HEK293 (cell line): ENCODE data around the gene MAD2L2.
A peak's percentile ranks its signal among the peaks of the same experiment; 100 is the strongest.

Experiments
- CTCF ChIA-PET: fragments of 350-600 bp; formaldehyde crosslinking; extraction: SDS; loops from one replicate; lab custom pipeline; 2021; ENCODE audit warnings: antibody characterized with exemption; lab: Yijun Ruan, JAX
- POLR2A ChIA-PET: fragments of 300-600 bp; formaldehyde crosslinking; extraction: SDS; loops from one replicate; lab custom pipeline; 2020; ENCODE audit warnings: antibody characterized with exemption, inconsistent platforms; lab: Yijun Ruan, JAX
- H3K27ac ChIP-seq: fragments of 200-500 bp; sonication (Bioruptor generic); 2 replicates; pipeline ENCODE4 v1.5.1; 2014; ENCODE audit warnings: low read depth, low read length, control low read depth, inconsistent platforms; ENCODE audit errors: extremely low read depth
- H3K36me3 ChIP-seq, 2 experiments: fragments of 200-500 bp in 1 of 2; sonication (Bioruptor generic) in 1 of 2; 1 replicate in 1 of 2; 2 replicates in 1 of 2; pipeline ENCODE4 v1.5.1; 2014 to 2017; ENCODE audit warnings: inconsistent platforms in 2 of 2, low read length in 2 of 2; ENCODE audit not compliant: control insufficient read depth in 2 of 2, insufficient read depth in 1 of 2
- H3K4me1 ChIP-seq: fragments of 200-500 bp; sonication (Bioruptor generic); 2 replicates; pipeline ENCODE4 v1.5.1; 2014; ENCODE audit warnings: mild to moderate bottlenecking, low read length, inconsistent platforms; ENCODE audit not compliant: control insufficient read depth, insufficient read depth
- H3K4me3 ChIP-seq: 2 replicates; pipeline ENCODE4 v1.5.1; 2011; ENCODE audit warnings: low read depth, mild to moderate bottlenecking, control low read depth, low read length, moderate library complexity
- H3K9me3 ChIP-seq: fragments of 200-500 bp; sonication (Bioruptor generic); 2 replicates; pipeline ENCODE4 v1.5.1; 2014; ENCODE audit warnings: low read depth, low read length, inconsistent platforms; ENCODE audit not compliant: control insufficient read depth, insufficient read depth
- BCL11B ChIP-seq: fragments of 450-650 bp; formaldehyde crosslinking; IDR thresholded peaks from 2 replicates; pipeline ENCODE4 v1.5.1; 2016; ENCODE audit warnings: low read depth, missing biosample characterization, missing genetic modification characterization
- BCL6B ChIP-seq: fragments of 450-650 bp; formaldehyde crosslinking; IDR thresholded peaks from 2 replicates; pipeline ENCODE4 v1.5.1; 2017; ENCODE audit warnings: missing biosample characterization, missing genetic modification characterization
- EGR2 ChIP-seq: fragments of 450-650 bp; formaldehyde crosslinking; IDR thresholded peaks from 2 replicates; pipeline ENCODE4 v1.5.1; 2016; ENCODE audit warnings: low read depth, missing biosample characterization, missing genetic modification characterization
- GLIS1 ChIP-seq: fragments of 450-650 bp; formaldehyde crosslinking; IDR thresholded peaks from 2 replicates; pipeline ENCODE4 v1.5.1; 2016; ENCODE audit warnings: missing biosample characterization, missing genetic modification characterization
- GLIS2 ChIP-seq: fragments of 450-650 bp; formaldehyde crosslinking; IDR thresholded peaks from 2 replicates; pipeline ENCODE4 v1.5.1; 2016; ENCODE audit warnings: missing biosample characterization, missing genetic modification characterization
- INSM2 ChIP-seq: fragments of 450-650 bp; formaldehyde crosslinking; IDR thresholded peaks from 2 replicates; pipeline ENCODE4 v1.5.1; 2016; ENCODE audit warnings: missing biosample characterization, missing genetic modification characterization
- KLF8 ChIP-seq: fragments of 450-650 bp; formaldehyde crosslinking; IDR thresholded peaks from 2 replicates; pipeline ENCODE4 v1.5.1; 2016; ENCODE audit warnings: missing biosample characterization, missing genetic modification characterization
- PATZ1 ChIP-seq: fragments of 450-650 bp; formaldehyde crosslinking; IDR thresholded peaks from 2 replicates; pipeline ENCODE4 v1.5.1; 2016; ENCODE audit warnings: missing biosample characterization, missing genetic modification characterization
- SP3 ChIP-seq: fragments of 450-650 bp; formaldehyde crosslinking; IDR thresholded peaks from 2 replicates; pipeline ENCODE4 v1.5.1; 2016; ENCODE audit warnings: missing biosample characterization, missing genetic modification characterization
- ZNF146 ChIP-seq: fragments of 450-650 bp; formaldehyde crosslinking; IDR thresholded peaks from 2 replicates; pipeline ENCODE4 v1.5.1; 2016; ENCODE audit warnings: missing biosample characterization, missing genetic modification characterization
- ZNF19 ChIP-seq: fragments of 450-650 bp; formaldehyde crosslinking; IDR thresholded peaks from 2 replicates; pipeline ENCODE4; 2016; ENCODE audit warnings: missing biosample characterization, missing genetic modification characterization, low read depth
- ZNF23 ChIP-seq: fragments of 450-650 bp; formaldehyde crosslinking; IDR thresholded peaks from 2 replicates; pipeline ENCODE4 v1.5.1; 2016; ENCODE audit warnings: missing biosample characterization, missing genetic modification characterization, borderline replicate concordance
- ZNF239 ChIP-seq: fragments of 450-650 bp; formaldehyde crosslinking; IDR thresholded peaks from 2 replicates; pipeline ENCODE4 v1.5.1; 2016; ENCODE audit warnings: missing biosample characterization, missing genetic modification characterization
- ZNF398 ChIP-seq: fragments of 450-650 bp; formaldehyde crosslinking; IDR thresholded peaks from 2 replicates; pipeline ENCODE4 v1.5.1; 2017; ENCODE audit warnings: missing biosample characterization, missing genetic modification characterization
- ZNF510 ChIP-seq: fragments of 450-650 bp; formaldehyde crosslinking; IDR thresholded peaks from 2 replicates; pipeline ENCODE4 v1.5.1; 2018; ENCODE audit warnings: mild to moderate bottlenecking, missing genetic modification characterization, missing biosample characterization; ENCODE audit not compliant: insufficient replicate concordance

Gene MAD2L2

GRCh38 chr1:11654939-11655808 lies 25.8 kb downstream of the MAD2L2 start (continued):
- TF ChIP-seq ZNF23 (tag by site-specific recombination) (no peak), EGR2 (tag by site-specific recombination) (peak; percentile 40; the same call in 1 of the 2 replicates), INSM2 (tag by site-specific recombination) (no peak), BCL11B (tag by site-specific recombination) (no peak)

- POLR2A ChIA-PET: interaction anchor here (0.6 to 1.5 kb wide), 3 partner anchors 9 to 351 kb away, joined by 3 to 13 read pairs (median 5); partner anchors contain the start of gene FBXO6
- no peaks in the 10 kb centered on the region for H3K9me3 ChIP-seq
- TF ChIP-seq ZNF510 (tag by site-specific recombination): no peak
- peak; percentile 44; the same call in 1 of the 2 replicates for TF ChIP-seq GLIS2 (tag by site-specific recombination)
- no peak for TF ChIP-seq INSM2 (tag by site-specific recombination)
- TF ChIP-seq SP3 (tag by site-specific recombination): 0 out of 2 replicates have a peak, but pooled peaks have one; percentile 31
- TF ChIP-seq GLIS1 (tag by site-specific recombination): 0 out of 2 replicates have a peak, but pooled peaks have one; percentile 27
- TF ChIP-seq ZNF19: no peak
- no peak for TF ChIP-seq BCL6B (tag by site-specific recombination)
- no peak for TF ChIP-seq ZNF146 (tag by site-specific recombination)
- no peak for TF ChIP-seq ZNF239 (tag by site-specific recombination)
- TF ChIP-seq ZNF398: peak; percentile 67; the same call in 1 of the 2 replicates
- peak; percentile 59 for TF ChIP-seq KLF8
- peak; percentile 63 for TF ChIP-seq PATZ1 (tag by site-specific recombination)
- TF ChIP-seq, all 188 proteins: peak for 6
- peak within 1 kb of the TSS; percentile 65 for H3K4me3 ChIP-seq
- H3K27ac ChIP-seq: no peak within 1 kb of the TSS
- H3K4me1 ChIP-seq: no peaks in the 10 kb centered on the region
- CTCF ChIA-PET: interaction anchor here (0.7 to 1.9 kb wide), 5 partner anchors 10 to 140 kb away, joined by 3 to 15 read pairs (median 7); partner anchors contain the start of gene FBXO6
- H3K36me3 ChIP-seq: peaks cover 5 to 35% of the 10 kb centered on the region in 2 experiments; a peak in 2 of 3 replicates
Observed at GRCh38 chr1:11654137-11654938, 26.6 kb downstream of the MAD2L2 start, which contains the start of the genes FBXO2 and FBXO44. FBXO2 (minus strand) TSS chr1:11654429; CDS start chr1:11654340, 89 bp downstream. FBXO44 (plus strand) TSS chr1:11654877; CDS start chr1:11655836, 959 bp downstream.
